CD4-positive, alpha-beta T cell treated with Interleukin-17A for 1 hour (primary cell): ENCODE measurements around the gene HNRNPH1.

Experiments
- DNase-seq: peaks from one replicate; pipeline ENCODE4 v3.0.0-alpha.2; 2020

HNRNPH1 gene

GRCh38 chr5:179601871-179602625 lies 21.4 kb downstream of the HNRNPH1 start:
- no peak for DNase-seq

- DNase-seq = no peak
These were observed 23.5 kb downstream of the HNRNPH1 start for GRCh38 chr5:179599973-179600372.

- no peak for DNase-seq
These were observed 23.9 kb downstream of the HNRNPH1 start for GRCh38 chr5:179599566-179599965.

GRCh38 chr5:179599100-179599499 lies 24.4 kb downstream of the HNRNPH1 start:
- DNase-seq = no peak

GRCh38 chr5:179596421-179596820 lies 27.1 kb downstream of the HNRNPH1 start:
- DNase-seq = no peak

GRCh38 chr5:179595916-179596315 lies 27.6 kb downstream of the HNRNPH1 start:
- no peak for DNase-seq

GRCh38 chr5:179588166-179588565 lies 35.3 kb downstream of the HNRNPH1 start:
- no peak for DNase-seq

- DNase-seq = no peak
These were observed 37.5 kb downstream of the HNRNPH1 start for GRCh38 chr5:179585941-179586401.

- no peak for DNase-seq
These were observed 46.0 kb downstream of the HNRNPH1 start for GRCh38 chr5:179577286-179577960.

- no peak for DNase-seq
These were observed 51.1 kb downstream of the HNRNPH1 start for GRCh38 chr5:179572386-179572785.

GRCh38 chr5:179568721-179569120 lies 54.8 kb downstream of the HNRNPH1 start:
- no peak for DNase-seq

GRCh38 chr5:179564526-179564925 lies 58.9 kb downstream of the HNRNPH1 start:
- DNase-seq = no peak
